Spleen (tissue), 11 donors: ENCODE measurements around the gene AGFG1. TPM values are rescaled to one million over a fixed set of nuclear protein-coding genes. Genes with fewer than 3 reads are reported as not detected.

Source experiments
- DNase-seq: peaks from one replicate; pipeline ENCODE4 v3.0.0-alpha.2; 2020
- H3K27ac ChIP-seq, 8 donors: fragments of 200-600 bp; sonication (generic) in 7 of 8; 1 replicate in 4 of 8; 2 replicates in 4 of 8; pipeline versions ENCODE4 v1.5.0 to v1.8.0; 2016 to 2021; ENCODE audit warnings: inconsistent platforms in 4 of 8, mild to moderate bottlenecking in 4 of 8, moderate library complexity in 1 of 8
- H3K27me3 ChIP-seq, 7 donors: fragments of 200-600 bp; sonication (generic) in 6 of 7; replicated peaks in 1 of 7; 1 replicate in 4 of 7; 2 replicates in 3 of 7; pipeline versions ENCODE4 v1.5.0 to v1.8.0; 2016 to 2021; ENCODE audit warnings: inconsistent platforms in 3 of 7, mild to moderate bottlenecking in 1 of 7
- H3K36me3 ChIP-seq, 6 donors: fragments of 200-600 bp; sonication (generic) in 5 of 6; 1 replicate in 4 of 6; 2 replicates in 2 of 6; pipeline versions ENCODE4 v1.5.0 to v1.8.0; 2016 to 2021; ENCODE audit warnings: inconsistent platforms in 2 of 6
- H3K4me1 ChIP-seq, 6 donors: fragments of 200-600 bp; sonication (generic) in 5 of 6; 1 replicate in 3 of 6; 2 replicates in 3 of 6; pipeline versions ENCODE4 v1.5.0 to v1.8.0; 2016 to 2021; ENCODE audit warnings: inconsistent platforms in 3 of 6
- H3K4me3 ChIP-seq, 8 donors: fragments of 200-600 bp; sonication (generic) in 7 of 8; 1 replicate in 4 of 8; 2 replicates in 4 of 8; pipeline versions ENCODE4 v1.5.0 to v1.8.0; 2016 to 2021; ENCODE audit warnings: inconsistent platforms in 4 of 8, mild to moderate bottlenecking in 4 of 8, moderate library complexity in 2 of 8
- H3K9me3 ChIP-seq, 8 donors: fragments of 200-600 bp; sonication (generic) in 7 of 8; 1 replicate in 4 of 8; 2 replicates in 4 of 8; pipeline versions ENCODE4 v1.5.0 to v1.8.0; 2016 to 2021; ENCODE audit warnings: inconsistent platforms in 4 of 8
- CTCF ChIP-seq, 11 experiments: fragments of 200-600 bp in 7 of 11; fragments of 450-650 bp in 4 of 11; sonication (generic) in 4 of 11; IDR thresholded peaks in 8 of 11; conservative IDR thresholded peaks in 3 of 11; 1 replicate in 7 of 11; 2 replicates in 4 of 11; pipeline versions ENCODE4 v1.4.0 to v1.8.0; 2016 to 2021; ENCODE audit warnings: antibody characterized with exemption in 11 of 11, inconsistent platforms in 4 of 11, mild to moderate bottlenecking in 1 of 11
- POLR2A ChIP-seq, 3 donors: fragments of 450-650 bp; IDR thresholded peaks; one replicate each; pipeline ENCODE4 v1.5.1; 2017; ENCODE audit warnings: antibody characterized with exemption in 3 of 3, mild to moderate bottlenecking in 1 of 3
- POLR2AphosphoS5 ChIP-seq, 3 donors: sonication (generic); formaldehyde crosslinking; IDR thresholded peaks; one replicate each; pipeline ENCODE4 v1.5.1; 2017; ENCODE audit warnings: antibody characterized with exemption in 3 of 3
- WGBS, 5 donors: extraction: QIAGEN DNeasy Blood & Tissue Kit in 3 of 5; methylation state at CpG; one replicate each; pipeline versions ENCODE4 v1.1.5 to v1.1.7; 2013 to 2018; 5-methylcytosine and 5-hydroxymethylcytosine counted together
- intact Hi-C: fragments of 100-400 bp; cut with DNase I; formaldehyde crosslinking; loops from one replicate; pipeline ENCODE4 v1.15.0; 2023; ENCODE audit warnings: low total_unique reads
- polyA plus RNA-seq, 3 donors: library from polyadenylated mRNA; stranded (reverse); fragments of 200-250 nt; gene quantifications; one replicate each; pipeline ENCODE4 v1.2.1, GENCODE V29; 2013
- total RNA-seq, 7 donors: library from RNA; depleted of rRNA in 3 of 7; stranded (reverse); fragments of >200 nt in 3 of 7; fragmentation: NEBNext Ultra II Directional in 4 of 7; extraction: Animal tissue kit (Norgen Biotek cat#: 25700) in 4 of 7; gene quantifications; one replicate each; pipeline versions ENCODE4 v1.1.0 to v1.2.1, GENCODE V29; 2016 to 2021
- donor health status: healthy with polysubstance abuse.
- donor health status: DM: no; HTN: no; CAD: no; lungs with moderate emphysema.
- donor health status: DM: no; HTN: no; CAD: no.
- donor health status: Bipolar disorder and iron deficiency.
- donor health status: healthy.
- donor health status: DM: no; HTN: no; CAD: no.
- donor health status: DM: yes; HTN: yes; CAD: no.

The AGFG1 gene
- total and polyA plus RNA-seq, 10 donors: 23.6 to 111 (median 79.1) TPM

- Histone ChIP-seq H3K27me3 (peaks cover 0 to 16% (median 0%) of the 10 kb centered on the region in 7 donors), H3K27ac (no peak overlapping the region), H3K36me3 (no peaks in the 10 kb centered on the region), H3K4me1 (no peaks in the 10 kb centered on the region), H3K4me3 (no peak overlapping the region), H3K9me3 (no peaks in the 10 kb centered on the region)
- TF ChIP-seq POLR2A (IDR thresholded peaks at IDR 0.05) (no peak), CTCF (IDR thresholded peaks at IDR 0.05 in 8 of 11, conservative IDR thresholded peaks at IDR 0.05 in 3 of 11) (no peak), POLR2AphosphoS5 (IDR thresholded peaks at IDR 0.05) (no peak)
- intact Hi-C loops: no loop called here
- DNase-seq: no peak
- 53 to 73% (median 61%) methylated on average over 3 of the region's 3 CpGs for WGBS, 5 donors
Measured at GRCh38 chr2:227602358-227602757, 130.4 kb downstream of the AGFG1 start.

- 76 to 89% (median 87%) methylated on average over 1 of the region's 1 CpG for WGBS, 5 donors
Measured at GRCh38 chr2:227606476-227606875, 134.5 kb downstream of the AGFG1 start.

GRCh38 chr2:227607941-227608340 is 136.0 kb downstream of the AGFG1 start:
- DNase-seq: no peak
- H3K36me3 ChIP-seq: no peaks in the 10 kb centered on the region
- intact Hi-C loops: no loop called here
- 34 to 58% (median 45%) methylated on average over 3 of the region's 3 CpGs for WGBS, 5 donors
- H3K4me1 ChIP-seq: peaks cover 0 to 22% (median 8%) of the 10 kb centered on the region in 6 donors
- H3K27ac ChIP-seq: no peak overlapping the region
- TF ChIP-seq CTCF (IDR thresholded peaks at IDR 0.05 in 8 of 11, conservative IDR thresholded peaks at IDR 0.05 in 3 of 11): no peak
- no peak for TF ChIP-seq POLR2AphosphoS5 (IDR thresholded peaks at IDR 0.05)
- TF ChIP-seq POLR2A (IDR thresholded peaks at IDR 0.05): no peak
- no peaks in the 10 kb centered on the region for H3K9me3 ChIP-seq
- H3K4me3 ChIP-seq: no peak overlapping the region
- H3K27me3 ChIP-seq: peaks cover 0 to 28% (median 0%) of the 10 kb centered on the region in 7 donors

More at GRCh38 chr2:227606476-227606875, 134.5 kb downstream of the AGFG1 start:
- Histone ChIP-seq H3K4me3 (no peak overlapping the region), H3K27me3 (peaks cover 0 to 16% (median 0%) of the 10 kb centered on the region in 7 donors), H3K9me3 (no peaks in the 10 kb centered on the region), H3K36me3 (no peaks in the 10 kb centered on the region), H3K27ac (no peak overlapping the region), H3K4me1 (peaks cover 0 to 22% (median 8%) of the 10 kb centered on the region in 6 donors)
- TF ChIP-seq POLR2A (IDR thresholded peaks at IDR 0.05) (no peak), CTCF (IDR thresholded peaks at IDR 0.05 in 8 of 11, conservative IDR thresholded peaks at IDR 0.05 in 3 of 11) (no peak), POLR2AphosphoS5 (IDR thresholded peaks at IDR 0.05) (no peak)
- intact Hi-C loops: no loop called here
- DNase-seq: no peak

GRCh38 chr2:227608561-227609338 is 136.8 kb downstream of the AGFG1 start:
- peak; percentile 77 for DNase-seq
- Histone ChIP-seq H3K36me3 (no peaks in the 10 kb centered on the region), H3K27me3 (peaks cover 0 to 33% (median 0%) of the 10 kb centered on the region in 7 donors), H3K27ac (no peak overlapping the region), H3K4me1 (peaks cover 0 to 22% (median 8%) of the 10 kb centered on the region in 6 donors), H3K4me3 (no peak overlapping the region), H3K9me3 (no peaks in the 10 kb centered on the region)
- intact Hi-C loops: no loop called here
- 17 to 51% (median 40%) methylated on average over 10 to 16 of the region's 16 CpGs for WGBS, 5 donors
- no peak for TF ChIP-seq CTCF (IDR thresholded peaks at IDR 0.05 in 8 of 11, conservative IDR thresholded peaks at IDR 0.05 in 3 of 11)
- TF ChIP-seq POLR2AphosphoS5 (IDR thresholded peaks at IDR 0.05): peak in 1 of 3 donors; percentile 44
